ENCODE measurements around the gene B3GALT5.

The B3GALT5 gene

GRCh38 chr21:39595465-39595864, 17.3 kb upstream of the B3GALT5 start:
- no peak for TF ChIP-seq CTCF (IDR thresholded peaks at IDR 0.05; ENCODE audit: low read depth, low read length)
- H3K4me3 ChIP-seq (ENCODE audit: low read depth, low read length): no peak overlapping the region

DNA sequence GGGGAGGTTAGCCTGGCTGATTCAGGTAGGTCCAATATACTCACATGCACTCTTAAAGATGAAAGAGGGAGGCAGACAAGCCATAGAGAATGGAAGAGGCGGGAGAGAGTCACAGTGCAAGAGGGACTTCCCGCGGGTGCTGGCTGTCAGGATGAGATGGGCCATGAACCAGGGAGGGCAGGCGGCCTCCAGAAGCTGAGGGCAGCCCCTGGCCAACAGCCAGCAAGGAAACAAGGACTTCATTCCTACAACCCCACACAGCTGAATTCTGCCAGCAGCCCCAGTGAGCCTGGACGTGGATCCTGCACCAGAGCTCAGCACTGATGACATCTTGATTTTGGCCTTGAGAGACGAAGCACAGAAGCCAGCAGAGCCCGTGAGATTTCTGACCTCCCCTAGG, 15.1 kb upstream of the B3GALT5 start:
- H3K4me3 ChIP-seq (ENCODE audit: low read depth, low read length): no peak overlapping the region
- no peak for TF ChIP-seq CTCF (IDR thresholded peaks at IDR 0.05; ENCODE audit: low read depth, low read length)

- no peak overlapping the region for H3K4me3 ChIP-seq (ENCODE audit: low read depth, low read length)
- no peak for TF ChIP-seq CTCF (IDR thresholded peaks at IDR 0.05; ENCODE audit: low read depth, low read length)
These were observed 13.4 kb upstream of the B3GALT5 start for GRCh38 chr21:39599191-39599970.

GRCh38 chr21:39601187-39601928, 11.4 kb upstream of the B3GALT5 start:
- TF ChIP-seq CTCF (IDR thresholded peaks at IDR 0.05; ENCODE audit: low read depth, low read length): no peak

DNA sequence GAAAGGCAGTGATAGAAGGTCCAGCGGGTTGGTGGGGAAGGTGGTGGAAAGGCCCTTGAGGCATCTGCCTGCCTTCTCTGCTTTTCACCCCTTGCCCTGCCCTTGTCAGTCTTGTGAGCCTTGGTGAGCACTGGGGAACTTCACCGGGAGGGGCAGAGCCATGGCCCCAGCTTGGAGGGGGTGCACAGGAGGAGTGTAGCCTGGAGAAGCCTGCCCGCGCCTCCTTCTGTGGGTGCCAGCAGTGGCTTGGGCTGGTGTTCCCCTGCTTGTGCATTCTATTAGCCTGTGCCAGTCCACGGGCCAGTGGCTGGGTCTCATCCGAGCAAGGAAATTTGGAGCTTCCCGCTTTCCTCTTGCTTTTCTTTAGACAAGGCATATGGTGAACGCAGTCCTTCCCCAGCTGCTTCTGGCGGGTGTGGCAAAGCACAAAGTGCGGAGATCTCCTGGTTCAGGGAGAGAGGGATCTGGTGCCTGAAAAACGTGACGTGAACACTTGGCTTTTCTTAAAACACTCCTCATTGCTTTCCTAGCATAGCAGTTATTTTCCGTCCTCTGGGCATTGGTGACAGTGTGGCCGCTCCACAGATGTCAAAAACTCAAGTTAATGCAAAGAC, 10.6 kb upstream of the B3GALT5 start:
- TF ChIP-seq CTCF (IDR thresholded peaks at IDR 0.05; ENCODE audit: low read depth, low read length): no peak
- no peak overlapping the region for H3K4me3 ChIP-seq (ENCODE audit: low read depth, low read length)

More at GRCh38 chr21:39601187-39601928, 11.4 kb upstream of the B3GALT5 start:
- no peak overlapping the region for H3K4me3 ChIP-seq (ENCODE audit: low read depth, low read length)

GRCh38 chr21:39602793-39603192, 9.9 kb upstream of the B3GALT5 start:
- no peak for TF ChIP-seq CTCF (IDR thresholded peaks at IDR 0.05; ENCODE audit: low read depth, low read length)
- no peak overlapping the region for H3K4me3 ChIP-seq (ENCODE audit: low read depth, low read length)

- H3K4me3 ChIP-seq (ENCODE audit: low read depth, low read length): no peak overlapping the region
- no peak for TF ChIP-seq CTCF (IDR thresholded peaks at IDR 0.05; ENCODE audit: low read depth, low read length)
These were observed 7.8 kb upstream of the B3GALT5 start for GRCh38 chr21:39604951-39605350.
